HEK293 (cell line): ENCODE results near the gene IL36RN.

Experiments
- ZNF433 ChIP-seq: fragments of 450-650 bp; formaldehyde crosslinking; IDR thresholded peaks from 2 replicates; pipeline ENCODE4 v1.5.1; 2016; ENCODE audit warnings: missing biosample characterization, missing genetic modification characterization, low read depth

The IL36RN gene

DNA sequence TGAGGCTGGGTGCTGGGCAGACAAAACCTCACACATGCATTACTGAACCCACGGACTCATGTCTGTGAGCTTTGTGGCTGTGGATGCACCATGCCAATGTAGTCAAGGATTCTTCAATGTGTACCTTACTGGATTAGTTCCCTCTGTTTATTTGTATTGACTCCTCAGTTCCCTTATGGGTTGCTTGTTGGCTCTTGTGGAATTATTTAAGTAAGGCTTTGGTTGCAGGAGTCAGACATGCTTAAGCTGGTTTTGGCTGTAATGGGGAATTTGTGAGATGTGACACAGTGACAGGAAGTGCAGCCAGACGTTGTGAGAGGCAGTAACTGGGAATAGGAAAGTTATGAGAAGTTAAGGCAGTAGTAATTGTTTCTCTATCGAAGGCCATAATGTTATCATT lies 54.8 kb downstream of the IL36RN start (continued):
- no peak for TF ChIP-seq ZNF433 (tag by site-specific recombination)
